HepG2 (cell line): Measurements from ENCODE around the gene SLC12A5. TPM values are rescaled to one million over a fixed set of nuclear protein-coding genes. Genes with fewer than 3 reads are reported as not detected.

Experiments
- AHR ChIP-seq: IDR thresholded peaks from 2 replicates; pipeline ENCODE4 v1.6.1; 2018; ENCODE audit warnings: missing genetic modification reagents, missing compliant biosample characterization
- ATM ChIP-seq: fragments of 450-650 bp; IDR thresholded peaks from 2 replicates; pipeline ENCODE4 v1.7.1; 2017; ENCODE audit warnings: mild to moderate bottlenecking, borderline replicate concordance
- BORCS8-MEF2B ChIP-seq: sonication (generic); formaldehyde crosslinking; IDR thresholded peaks from 2 replicates; pipeline ENCODE4 v1.8.0; 2022; ENCODE audit warnings: mild to moderate bottlenecking, missing genetic modification reagents
- BRD4 ChIP-seq: sonication (generic); formaldehyde crosslinking; IDR thresholded peaks from 2 replicates; pipeline ENCODE4 v1.4.0; 2020; ENCODE audit warnings: missing genetic modification reagents
- ERF ChIP-seq: IDR thresholded peaks from 2 replicates; pipeline ENCODE4 v1.6.1; 2018; ENCODE audit warnings: missing biosample characterization, missing genetic modification reagents
- FOSL1 ChIP-seq: sonication (generic); formaldehyde crosslinking; IDR thresholded peaks from 2 replicates; pipeline ENCODE4 v1.9.0; 2021; ENCODE audit warnings: missing genetic modification reagents, borderline replicate concordance
- FOXO4 ChIP-seq: sonication (generic); formaldehyde crosslinking; conservative IDR thresholded peaks from 2 replicates; pipeline ENCODE4 v1.8.1; 2023; ENCODE audit warnings: missing genetic modification reagents
- PHF20 ChIP-seq: sonication (generic); formaldehyde crosslinking; IDR thresholded peaks from 2 replicates; pipeline ENCODE4 v1.5.0; 2020; ENCODE audit warnings: mild to moderate bottlenecking, missing genetic modification reagents
- SALL2 ChIP-seq: sonication (generic); formaldehyde crosslinking; IDR thresholded peaks from 2 replicates; pipeline ENCODE4 v1.8.1; 2023; ENCODE audit warnings: mild to moderate bottlenecking, missing genetic modification reagents, inconsistent platforms
- SIN3B ChIP-seq: fragments of 150-350 bp; IDR thresholded peaks from 2 replicates; pipeline ENCODE4 v1.6.1; 2014; ENCODE audit warnings: low read length
- SUZ12 ChIP-seq: fragments of 150-350 bp; IDR thresholded peaks from 2 replicates; pipeline ENCODE4 v1.6.1; 2014; ENCODE audit warnings: low read depth, low read length
- TFAP4 ChIP-seq: sonication (generic); IDR thresholded peaks from 2 replicates; pipeline ENCODE4 v1.6.1; 2016; ENCODE audit warnings: low read depth, borderline replicate concordance
- ZBED4 ChIP-seq: sonication (generic); formaldehyde crosslinking; IDR thresholded peaks from 2 replicates; pipeline ENCODE4 v1.4.0; 2020; ENCODE audit warnings: missing genetic modification reagents, borderline replicate concordance
- ZBTB20 ChIP-seq: sonication (generic); formaldehyde crosslinking; IDR thresholded peaks from 2 replicates; pipeline ENCODE4 v1.8.1; 2023; ENCODE audit warnings: missing genetic modification reagents, low read depth, mild to moderate bottlenecking, borderline replicate concordance
- ZBTB3 ChIP-seq: sonication (generic); formaldehyde crosslinking; IDR thresholded peaks from 2 replicates; pipeline ENCODE4 v1.4.0; 2020; ENCODE audit warnings: low read depth, mild to moderate bottlenecking, moderate library complexity, missing genetic modification reagents, borderline replicate concordance
- ZNF570 ChIP-seq: sonication (generic); formaldehyde crosslinking; IDR thresholded peaks from 2 replicates; pipeline ENCODE4 v1.4.0; 2020; ENCODE audit warnings: mild to moderate bottlenecking, missing genetic modification reagents, borderline replicate concordance
- ZNF619 ChIP-seq: sonication (generic); formaldehyde crosslinking; IDR thresholded peaks from 2 replicates; pipeline ENCODE4 v1.4.0; 2020; ENCODE audit warnings: mild to moderate bottlenecking, missing genetic modification reagents
- ZNF737 ChIP-seq: sonication (generic); formaldehyde crosslinking; IDR thresholded peaks from 2 replicates; pipeline ENCODE4 v1.5.0; 2020; ENCODE audit warnings: missing genetic modification reagents, mild to moderate bottlenecking, borderline replicate concordance
- ZNF773 ChIP-seq: sonication (generic); formaldehyde crosslinking; IDR thresholded peaks from 2 replicates; pipeline ENCODE4 v1.4.0; 2020; ENCODE audit warnings: missing genetic modification reagents, borderline replicate concordance
- polyA plus RNA-seq, 8 experiments: library from polyadenylated mRNA; depleted of rRNA in 3 of 8; stranded (reverse) in 7 of 8; unstranded in 1 of 8; fragments of >200 nt; fragmentation: Illumina TruSeq in 4 of 8; extraction: Trizol in 4 of 8; gene quantifications; 2 replicates each; pipeline versions ENCODE4 v1.2.1 to v1.2.3, GENCODE V29; 2011 to 2016; ENCODE audit warnings: low read depth in 4 of 8, missing spikeins in 1 of 8, mixed read lengths in 1 of 8; ENCODE audit not compliant: insufficient read depth in 1 of 8
- total RNA-seq, 5 experiments: library from RNA; depleted of rRNA; stranded (reverse); fragments of >200 nt; fragmentation: Illumina TruSeq; extraction: Trizol; gene quantifications; 2 replicates each; pipeline ENCODE4 v1.2.3, GENCODE V29; 2016; ENCODE audit warnings: low read depth in 1 of 5

Gene SLC12A5
- total and polyA plus RNA-seq, 2 of the 13 experiments (the other 11 are each of a cell fraction or from before 2014, with no cell fraction given) = 4.3 to 5.4 TPM

GRCh38 chr20:46013322-46013828 is 15.6 kb upstream of the SLC12A5 start (continued):
- TF ChIP-seq ZBED4 (CRISPR knock-in tag) = no peak
- no peak for TF ChIP-seq SIN3B
- TF ChIP-seq ATM = no peak
- TF ChIP-seq FOXO4 (CRISPR knock-in tag) = peak; percentile 93; the same call in 1 of the 2 replicates
- TF ChIP-seq ZNF773 (CRISPR knock-in tag) = 0 out of 2 replicates have a peak, but pooled peaks have one; percentile 13
- TF ChIP-seq ZNF619 (CRISPR knock-in tag) = no peak
- TF ChIP-seq ERF = no peak
- no peak for TF ChIP-seq FOSL1 (CRISPR knock-in tag)
- TF ChIP-seq SUZ12 = no peak
- TF ChIP-seq AHR (CRISPR knock-in tag) = no peak
- TF ChIP-seq ZNF737 (CRISPR knock-in tag) = 0 out of 2 replicates have a peak, but pooled peaks have one; percentile 18
- 0 out of 2 replicates have a peak, but pooled peaks have one; percentile 10 for TF ChIP-seq ZNF570 (CRISPR knock-in tag)
- TF ChIP-seq ZBTB3 = no peak
- 0 out of 2 replicates have a peak, but pooled peaks have one; percentile 35 for TF ChIP-seq TFAP4
- no peak for TF ChIP-seq SALL2 (CRISPR knock-in tag)
- no peak for TF ChIP-seq BRD4 (CRISPR knock-in tag)
- TF ChIP-seq ZBTB20 (CRISPR knock-in tag) = peak; percentile 6; the same call in 1 of the 2 replicates
- TF ChIP-seq BORCS8-MEF2B = no peak
- TF ChIP-seq PHF20 (CRISPR knock-in tag) = 0 out of 2 replicates have a peak, but pooled peaks have one; percentile 11
